ENCODE results near the gene ZNF277. TPM values are rescaled to one million over a fixed set of nuclear protein-coding genes. Genes with fewer than 3 reads are reported as not detected.

Gene ZNF277
- total and polyA plus RNA-seq, 4 donors: 18.2 to 52.5 (median 27.5) TPM

DNA sequence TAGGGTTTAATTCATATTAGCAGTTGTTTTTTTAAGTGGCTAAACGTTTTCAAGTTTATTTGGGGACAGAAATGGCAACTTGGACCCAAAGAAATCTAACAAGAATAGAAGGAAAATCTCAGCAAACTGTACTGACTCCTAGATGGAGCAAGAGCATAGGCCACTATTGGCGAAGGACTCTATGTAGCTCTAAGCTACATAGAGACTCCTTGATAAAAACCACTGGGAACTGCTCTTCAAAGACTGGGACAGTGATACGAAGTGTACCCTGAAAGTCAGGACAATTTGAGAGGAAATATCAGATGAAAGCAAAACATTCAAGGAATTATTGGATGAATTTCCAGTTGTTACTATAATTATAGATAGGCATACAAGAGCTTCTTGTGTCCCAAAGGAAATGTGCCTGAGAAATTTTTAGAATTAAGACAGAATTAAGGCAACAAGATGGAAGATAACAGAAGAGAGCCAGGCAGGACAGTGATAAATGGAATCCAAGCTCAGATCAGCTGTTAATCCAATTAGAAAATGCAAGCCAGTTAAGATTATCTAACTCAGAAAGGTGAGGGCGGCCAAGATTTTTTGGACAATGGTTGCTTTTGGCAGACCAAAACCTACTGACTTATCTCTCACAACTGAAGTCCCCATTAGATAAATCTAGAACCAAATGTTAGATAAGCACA, 140.0 kb downstream of the ZNF277 start:
- WGBS (ENCODE audit: insufficient coverage): 100% methylated on average over 1 of the region's 4 CpGs
- no peak overlapping the region for H3K27ac ChIP-seq (ENCODE audit: low read depth, low read length)
- no peak overlapping the region for H3K4me3 ChIP-seq (ENCODE audit: low read depth, low read length)
- H3K27me3 ChIP-seq (ENCODE audit: control insufficient read depth, insufficient read depth, low read length): no peaks in the 10 kb centered on the region
- H3K4me1 ChIP-seq (ENCODE audit: control insufficient read depth, insufficient read depth, low read length): no peaks in the 10 kb centered on the region
- DNase-seq (ENCODE audit: low read depth in 4 of 6, low spot score in 6 of 6): no peak
- H3K9me3 ChIP-seq (ENCODE audit: control insufficient read depth, insufficient read depth, low read length): no peaks in the 10 kb centered on the region
- peaks cover 2% of the 10 kb centered on the region for H3K36me3 ChIP-seq (ENCODE audit: control insufficient read depth, insufficient read depth, low read length)

DNA sequence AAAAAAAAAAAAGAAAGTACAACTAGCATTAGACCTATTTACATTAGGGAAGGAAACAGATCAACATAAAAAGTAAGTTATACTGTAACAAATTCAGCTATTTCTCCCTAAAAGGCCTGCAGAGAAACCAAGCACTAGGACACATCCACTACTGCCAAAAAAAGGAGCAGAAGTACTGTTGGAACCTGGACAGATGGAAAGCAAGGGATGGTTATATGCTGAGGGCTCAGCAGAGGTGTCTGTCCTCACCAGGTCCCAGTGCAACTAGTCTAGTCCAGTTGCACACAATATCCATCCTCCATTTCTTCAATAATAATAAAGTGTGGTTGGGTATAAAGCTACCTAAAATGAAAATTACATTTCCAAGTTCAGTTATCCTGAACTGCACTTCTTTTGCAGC, 140.6 kb downstream of the ZNF277 start:
- no peak for DNase-seq (ENCODE audit: low read depth in 4 of 6, low spot score in 6 of 6)
- no peak overlapping the region for H3K27ac ChIP-seq (ENCODE audit: low read depth, low read length)
- no peak overlapping the region for H3K4me3 ChIP-seq (ENCODE audit: low read depth, low read length)
- H3K27me3 ChIP-seq (ENCODE audit: control insufficient read depth, insufficient read depth, low read length): no peaks in the 10 kb centered on the region
- H3K36me3 ChIP-seq (ENCODE audit: control insufficient read depth, insufficient read depth, low read length): peaks cover 2% of the 10 kb centered on the region
- H3K4me1 ChIP-seq (ENCODE audit: control insufficient read depth, insufficient read depth, low read length): no peaks in the 10 kb centered on the region
- H3K9me3 ChIP-seq (ENCODE audit: control insufficient read depth, insufficient read depth, low read length): no peaks in the 10 kb centered on the region

DNA sequence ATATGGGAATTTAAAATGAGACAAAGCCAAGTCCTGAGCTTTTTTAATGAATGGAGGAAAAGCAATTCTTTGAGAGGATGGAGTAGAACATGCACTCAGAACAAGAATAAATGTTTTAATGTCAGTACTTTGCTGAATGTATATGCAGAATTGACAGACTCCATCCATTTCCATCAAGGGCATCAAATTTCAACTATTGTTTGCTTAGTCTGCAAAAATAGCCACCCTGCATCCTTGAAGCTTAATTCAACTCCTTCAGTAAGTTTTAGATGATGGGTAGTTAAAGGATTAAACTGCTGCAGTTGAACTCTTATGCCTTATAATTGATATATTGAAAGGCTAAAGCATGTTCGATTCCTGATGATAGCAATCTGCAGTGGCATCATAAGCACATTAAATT, 144.1 kb downstream of the ZNF277 start:
- DNase-seq (ENCODE audit: low read depth in 4 of 6, low spot score in 6 of 6): no peak
- H3K9me3 ChIP-seq (ENCODE audit: control insufficient read depth, insufficient read depth, low read length): no peaks in the 10 kb centered on the region
- no CpG with 5 or more reads among the region's 1 CpG for WGBS (ENCODE audit: insufficient coverage)
- H3K36me3 ChIP-seq (ENCODE audit: control insufficient read depth, insufficient read depth, low read length): no peaks in the 10 kb centered on the region
- no peaks in the 10 kb centered on the region for H3K27me3 ChIP-seq (ENCODE audit: control insufficient read depth, insufficient read depth, low read length)
- no peak overlapping the region for H3K27ac ChIP-seq (ENCODE audit: low read depth, low read length)
- H3K4me3 ChIP-seq (ENCODE audit: low read depth, low read length): no peak overlapping the region
- no peaks in the 10 kb centered on the region for H3K4me1 ChIP-seq (ENCODE audit: control insufficient read depth, insufficient read depth, low read length)

DNA sequence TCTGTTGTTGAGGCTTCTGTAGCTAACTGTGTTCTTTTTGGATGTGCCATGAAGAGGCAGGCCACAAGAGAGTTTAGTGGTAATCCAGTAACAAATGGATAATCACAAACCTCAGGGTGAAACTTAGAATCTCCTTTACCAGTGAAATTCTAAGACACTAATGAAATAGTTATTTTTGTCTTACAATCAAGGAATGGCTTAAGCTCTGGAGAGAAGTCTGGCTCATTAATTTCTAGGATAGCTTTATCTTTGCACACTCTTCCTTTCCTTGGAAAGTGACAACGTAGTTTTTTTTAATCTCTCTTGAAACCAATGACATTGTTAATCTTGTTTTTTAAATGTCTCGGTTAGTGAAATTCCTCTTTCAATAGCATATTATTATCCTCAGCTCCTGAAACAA, 150.1 kb downstream of the ZNF277 start:
- Histone ChIP-seq H3K9me3 (ENCODE audit: control insufficient read depth, insufficient read depth, low read length) (no peaks in the 10 kb centered on the region), H3K4me3 (ENCODE audit: low read depth, low read length) (no peak overlapping the region), H3K27ac (ENCODE audit: low read depth, low read length) (no peak overlapping the region), H3K4me1 (ENCODE audit: control insufficient read depth, insufficient read depth, low read length) (no peaks in the 10 kb centered on the region), H3K27me3 (ENCODE audit: control insufficient read depth, insufficient read depth, low read length) (no peaks in the 10 kb centered on the region), H3K36me3 (ENCODE audit: control insufficient read depth, insufficient read depth, low read length) (no peaks in the 10 kb centered on the region)
- peak in 1 of 6 donors; percentile 56 for DNase-seq (ENCODE audit: low read depth in 4 of 6, low spot score in 6 of 6)
- WGBS (ENCODE audit: insufficient coverage): no CpG with 5 or more reads among the region's 2 CpGs

DNA sequence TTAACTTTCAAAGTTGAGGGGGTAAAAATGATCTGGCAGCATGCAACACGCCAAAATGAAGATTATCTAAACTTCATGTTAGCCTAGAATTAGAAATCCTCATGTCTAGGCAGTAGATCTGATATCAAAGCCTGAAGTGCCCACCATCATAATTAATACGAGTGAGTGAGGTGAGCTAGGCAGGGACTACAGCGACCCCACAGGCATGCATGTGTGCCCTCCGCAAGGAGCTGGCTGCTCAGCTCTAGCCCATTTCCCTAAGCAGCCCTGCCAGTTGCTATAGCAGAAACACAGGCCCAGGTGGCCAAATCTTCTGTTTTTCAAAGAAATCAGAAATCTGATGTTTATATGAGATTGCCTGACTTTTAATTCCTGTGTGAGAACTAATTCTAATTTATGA, 150.6 kb downstream of the ZNF277 start:
- 73% methylated on average over 2 of the region's 4 CpGs for WGBS (ENCODE audit: insufficient coverage)
- no peaks in the 10 kb centered on the region for H3K9me3 ChIP-seq (ENCODE audit: control insufficient read depth, insufficient read depth, low read length)
- H3K36me3 ChIP-seq (ENCODE audit: control insufficient read depth, insufficient read depth, low read length): no peaks in the 10 kb centered on the region
- no peak overlapping the region for H3K4me3 ChIP-seq (ENCODE audit: low read depth, low read length)
- no peaks in the 10 kb centered on the region for H3K27me3 ChIP-seq (ENCODE audit: control insufficient read depth, insufficient read depth, low read length)
- H3K27ac ChIP-seq (ENCODE audit: low read depth, low read length): no peak overlapping the region
- peaks cover 3% of the 10 kb centered on the region for H3K4me1 ChIP-seq (ENCODE audit: control insufficient read depth, insufficient read depth, low read length)
- DNase-seq (ENCODE audit: low read depth in 4 of 6, low spot score in 6 of 6): peak in 1 of 6 donors; percentile 27

DNA sequence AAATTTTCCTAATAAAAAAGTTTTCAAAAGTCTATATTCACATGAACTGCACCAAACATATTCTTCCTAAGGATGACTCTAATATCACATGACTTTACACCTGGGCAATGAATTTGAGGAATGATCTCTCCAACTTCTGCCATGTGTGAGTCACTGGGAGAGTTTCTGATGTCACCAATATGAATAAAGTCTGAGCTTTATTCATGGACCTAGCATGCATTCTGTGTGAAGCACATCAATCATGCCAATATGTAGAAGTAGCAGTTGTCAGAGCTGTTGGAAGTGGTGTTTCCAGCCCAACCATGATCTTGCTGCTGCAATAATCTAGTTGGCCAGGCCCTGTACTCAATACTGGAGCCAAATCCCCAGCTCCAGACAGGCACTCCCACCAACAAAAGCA, 152.0 kb downstream of the ZNF277 start:
- DNase-seq (ENCODE audit: low read depth in 4 of 6, low spot score in 6 of 6): no peak
- Histone ChIP-seq H3K27ac (ENCODE audit: low read depth, low read length) (no peak overlapping the region), H3K9me3 (ENCODE audit: control insufficient read depth, insufficient read depth, low read length) (no peaks in the 10 kb centered on the region), H3K4me3 (ENCODE audit: low read depth, low read length) (no peak overlapping the region), H3K36me3 (ENCODE audit: control insufficient read depth, insufficient read depth, low read length) (no peaks in the 10 kb centered on the region), H3K27me3 (ENCODE audit: control insufficient read depth, insufficient read depth, low read length) (no peaks in the 10 kb centered on the region), H3K4me1 (ENCODE audit: control insufficient read depth, insufficient read depth, low read length) (peaks cover 8% of the 10 kb centered on the region)

DNA sequence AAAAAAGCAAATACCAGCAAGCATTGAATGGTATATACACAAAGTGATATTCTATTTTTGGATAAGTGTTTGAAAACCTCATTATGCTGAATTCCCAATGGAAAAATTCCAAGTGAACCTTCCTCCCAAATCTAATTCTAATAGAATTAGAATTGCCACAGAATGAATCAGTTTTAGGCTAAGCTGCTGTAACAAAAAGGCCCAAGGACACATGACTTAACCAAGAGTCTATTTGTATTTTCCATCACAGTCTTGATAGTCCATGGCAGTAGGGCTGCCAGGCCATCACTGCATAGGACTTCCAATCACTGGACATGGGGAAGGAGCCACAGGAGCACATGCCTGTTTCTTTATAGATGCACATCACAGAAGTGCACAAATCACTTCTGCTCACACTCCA, 152.6 kb downstream of the ZNF277 start:
- H3K4me3 ChIP-seq (ENCODE audit: low read depth, low read length): no peak overlapping the region
- peaks cover 11% of the 10 kb centered on the region for H3K4me1 ChIP-seq (ENCODE audit: control insufficient read depth, insufficient read depth, low read length)
- no peak for DNase-seq (ENCODE audit: low read depth in 4 of 6, low spot score in 6 of 6)
- H3K27ac ChIP-seq (ENCODE audit: low read depth, low read length): no peak overlapping the region
- no peaks in the 10 kb centered on the region for H3K36me3 ChIP-seq (ENCODE audit: control insufficient read depth, insufficient read depth, low read length)
- H3K9me3 ChIP-seq (ENCODE audit: control insufficient read depth, insufficient read depth, low read length): no peaks in the 10 kb centered on the region
- no peaks in the 10 kb centered on the region for H3K27me3 ChIP-seq (ENCODE audit: control insufficient read depth, insufficient read depth, low read length)

DNA sequence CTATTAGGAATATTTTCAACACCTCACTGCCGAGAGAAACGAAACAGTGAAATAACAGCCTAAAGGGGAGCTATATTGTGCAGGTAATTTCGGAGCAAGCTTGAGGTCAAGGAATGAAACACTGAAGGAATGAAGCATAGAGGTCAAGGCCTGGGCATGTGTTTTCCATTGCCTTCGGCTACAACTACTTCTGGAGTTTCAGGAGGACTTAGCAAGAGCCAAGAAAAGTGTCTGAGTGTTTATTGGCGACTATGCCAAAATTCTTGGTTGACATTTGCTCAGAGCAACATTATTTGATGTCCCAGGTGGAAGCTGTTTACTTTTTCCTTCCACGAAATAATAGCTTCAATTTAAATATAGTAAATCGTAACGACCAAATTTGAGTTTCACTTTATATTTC, 154.2 kb downstream of the ZNF277 start:
- WGBS (ENCODE audit: insufficient coverage): 96% methylated on average over 6 of the region's 8 CpGs
- no peak for DNase-seq (ENCODE audit: low read depth in 4 of 6, low spot score in 6 of 6)

DNA sequence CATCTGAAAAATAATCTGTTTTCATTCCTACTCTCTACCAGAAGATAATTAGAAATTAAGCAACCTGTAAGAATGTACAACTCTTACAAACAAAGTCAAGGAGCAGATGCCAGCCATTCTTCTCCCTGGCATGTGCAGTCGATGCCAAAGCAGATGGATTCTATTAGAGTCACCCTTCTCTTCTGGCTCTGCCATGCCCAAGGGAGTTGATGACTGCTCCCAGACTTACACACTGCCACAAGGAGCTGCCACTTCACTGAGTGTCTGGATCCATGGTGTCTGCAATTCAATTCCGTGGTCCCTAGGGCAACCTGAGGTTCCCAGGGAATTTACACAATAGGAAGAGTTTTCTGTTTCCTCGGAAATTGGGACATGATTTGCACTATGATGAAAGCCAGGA, 154.7 kb downstream of the ZNF277 start:
- Histone ChIP-seq H3K4me1 (ENCODE audit: control insufficient read depth, insufficient read depth, low read length) (peaks cover 11% of the 10 kb centered on the region), H3K9me3 (ENCODE audit: control insufficient read depth, insufficient read depth, low read length) (no peaks in the 10 kb centered on the region), H3K4me3 (ENCODE audit: low read depth, low read length) (no peak overlapping the region), H3K27me3 (ENCODE audit: control insufficient read depth, insufficient read depth, low read length) (no peaks in the 10 kb centered on the region), H3K27ac (ENCODE audit: low read depth, low read length) (no peak overlapping the region), H3K36me3 (ENCODE audit: control insufficient read depth, insufficient read depth, low read length) (no peaks in the 10 kb centered on the region)
- WGBS (ENCODE audit: insufficient coverage): 71% methylated on average over 2 of the region's 3 CpGs
- DNase-seq (ENCODE audit: low read depth in 4 of 6, low spot score in 6 of 6): no peak

More for the DNA sequence above, 154.2 kb downstream of the ZNF277 start:
- Histone ChIP-seq H3K9me3 (ENCODE audit: control insufficient read depth, insufficient read depth, low read length) (no peaks in the 10 kb centered on the region), H3K36me3 (ENCODE audit: control insufficient read depth, insufficient read depth, low read length) (no peaks in the 10 kb centered on the region), H3K27me3 (ENCODE audit: control insufficient read depth, insufficient read depth, low read length) (no peaks in the 10 kb centered on the region), H3K4me1 (ENCODE audit: control insufficient read depth, insufficient read depth, low read length) (peaks cover 11% of the 10 kb centered on the region), H3K27ac (ENCODE audit: low read depth, low read length) (no peak overlapping the region), H3K4me3 (ENCODE audit: low read depth, low read length) (no peak overlapping the region)

DNA sequence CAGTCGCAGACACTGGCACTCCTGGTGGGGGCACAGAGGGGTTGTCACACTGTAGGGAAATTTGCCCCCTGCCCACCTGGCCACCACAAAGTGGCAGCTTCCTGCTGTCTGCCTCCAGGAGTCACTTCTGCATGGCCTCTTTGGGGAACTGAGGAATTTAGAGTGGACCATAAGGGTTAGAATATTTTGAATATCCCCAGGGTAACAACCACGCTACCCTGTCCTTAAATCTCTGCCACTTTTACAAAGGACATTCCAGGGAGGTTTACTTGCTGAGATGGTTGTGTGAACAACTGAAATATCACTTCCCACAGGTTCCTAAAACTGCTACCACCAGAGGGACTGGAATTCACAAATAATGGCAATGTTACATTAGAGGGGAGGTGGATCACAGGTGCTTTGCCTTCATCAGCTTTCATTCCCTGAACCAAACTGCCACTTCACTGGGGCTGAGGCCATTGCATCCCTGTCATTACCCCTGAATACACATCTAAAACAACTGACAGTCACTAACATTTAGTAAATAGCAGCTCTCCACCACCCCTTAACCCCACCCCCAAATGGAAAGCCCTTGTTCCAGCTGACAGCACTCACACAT, 155.7 kb downstream of the ZNF277 start:
- Histone ChIP-seq H3K4me1 (ENCODE audit: control insufficient read depth, insufficient read depth, low read length) (peaks cover 11% of the 10 kb centered on the region), H3K27ac (ENCODE audit: low read depth, low read length) (no peak overlapping the region), H3K27me3 (ENCODE audit: control insufficient read depth, insufficient read depth, low read length) (no peaks in the 10 kb centered on the region), H3K36me3 (ENCODE audit: control insufficient read depth, insufficient read depth, low read length) (no peaks in the 10 kb centered on the region), H3K4me3 (ENCODE audit: low read depth, low read length) (no peak overlapping the region), H3K9me3 (ENCODE audit: control insufficient read depth, insufficient read depth, low read length) (no peaks in the 10 kb centered on the region)
- DNase-seq (ENCODE audit: low read depth in 4 of 6, low spot score in 6 of 6): peak in 1 of 6 donors; percentile 9
- WGBS (ENCODE audit: insufficient coverage): no CpG with 5 or more reads among the region's 2 CpGs
